GM23338 (cell line): ENCODE results near the gene CCDC137. TPM values are rescaled to one million over a fixed set of nuclear protein-coding genes. Genes with fewer than 3 reads are reported as not detected.

Source experiments
- ATAC-seq: fragments of 200-7000 bp; cut with Tn5 transposase; 3 replicates; pipeline ENCODE4 v1.9.1; 2020
- DNase-seq: peaks from one replicate; pipeline ENCODE4 v3.0.0-alpha.2; 2015; ENCODE audit warnings: low spot score
- H2AFZ ChIP-seq: fragments of 200-600 bp; sonication (generic); 2 replicates; pipeline ENCODE4 v1.8.0; 2016; ENCODE audit warnings: antibody characterized with exemption, mild to moderate bottlenecking, moderate library complexity
- H3F3A ChIP-seq: fragments of 200-600 bp; sonication (generic); replicated peaks from 2 replicates; pipeline ENCODE4 v1.8.0; 2017; ENCODE audit warnings: antibody characterized with exemption, mixed run types, low read depth
- H3K27ac ChIP-seq: fragments of 200-600 bp; sonication (generic); 2 replicates; pipeline ENCODE4 v1.6.1; 2016; ENCODE audit warnings: low read depth
- H3K27me3 ChIP-seq: fragments of 200-600 bp; sonication (generic); 2 replicates; pipeline ENCODE4 v1.8.0; 2016; ENCODE audit warnings: mild to moderate bottlenecking, mixed run types, moderate library complexity; ENCODE audit not compliant: insufficient read depth
- H3K36me3 ChIP-seq: fragments of 200-600 bp; sonication (generic); 2 replicates; pipeline ENCODE4 v1.8.0; 2016; ENCODE audit warnings: mild to moderate bottlenecking; ENCODE audit not compliant: insufficient read depth
- H3K4me1 ChIP-seq: fragments of 200-600 bp; sonication (generic); 2 replicates; pipeline ENCODE4 v1.8.0; 2016; ENCODE audit warnings: mild to moderate bottlenecking, moderate library complexity; ENCODE audit not compliant: insufficient read depth
- H3K4me2 ChIP-seq: fragments of 200-600 bp; sonication (generic); 2 replicates; pipeline ENCODE4 v1.7.1; 2017; ENCODE audit warnings: mixed run types
- H3K4me3 ChIP-seq: fragments of 200-600 bp; sonication (generic); 2 replicates; pipeline ENCODE4 v1.6.1; 2016; ENCODE audit warnings: mixed run types
- H3K79me2 ChIP-seq: fragments of 200-600 bp; sonication (generic); replicated peaks from 2 replicates; pipeline ENCODE4 v1.8.0; 2017; ENCODE audit warnings: mild to moderate bottlenecking; ENCODE audit not compliant: insufficient read depth
- H3K9me2 ChIP-seq: fragments of 200-600 bp; sonication (generic); 2 replicates; pipeline ENCODE4 v1.8.0; 2017; ENCODE audit not compliant: insufficient read depth
- H4K20me1 ChIP-seq: fragments of 200-600 bp; sonication (generic); replicated peaks from 2 replicates; pipeline ENCODE4 v1.8.0; 2017; ENCODE audit warnings: mild to moderate bottlenecking; ENCODE audit not compliant: insufficient read depth
- H3K27ac Mint-ChIP-seq: 2 replicates; pipeline ENCODE4 v1.8.0; 2020; ENCODE audit warnings: inconsistent platforms, mild to moderate bottlenecking, moderate library complexity, mixed read lengths
- H3K27me3 Mint-ChIP-seq: 3 replicates; pipeline ENCODE4 v1.8.0; 2022; ENCODE audit warnings: low read depth, mild to moderate bottlenecking, moderate library complexity, mixed read lengths, inconsistent platforms; ENCODE audit not compliant: insufficient read depth, poor library complexity
- H3K36me3 Mint-ChIP-seq: 3 replicates; pipeline ENCODE4 v1.8.0; 2021; ENCODE audit warnings: low read depth, mild to moderate bottlenecking, inconsistent platforms, moderate library complexity, mixed read lengths
- H3K4me1 Mint-ChIP-seq: 3 replicates; pipeline ENCODE4 v1.8.0; 2020; ENCODE audit warnings: mild to moderate bottlenecking, inconsistent platforms, mixed read lengths
- H3K4me3 Mint-ChIP-seq: 3 replicates; pipeline ENCODE4 v1.8.0; 2021; ENCODE audit warnings: moderate library complexity, mild to moderate bottlenecking, inconsistent platforms, mixed read lengths
- H3K9me3 Mint-ChIP-seq: 3 replicates; pipeline ENCODE4 v1.8.0; 2020; ENCODE audit warnings: moderate library complexity, mild to moderate bottlenecking, inconsistent platforms, mixed read lengths
- EZH2 ChIP-seq: fragments of 200-600 bp; sonication (generic); IDR thresholded peaks from one replicate; pipeline ENCODE4 v1.8.0; 2017; ENCODE audit warnings: antibody characterized with exemption, mild to moderate bottlenecking, low read depth; ENCODE audit not compliant: unreplicated experiment
- POLR2AphosphoS5 ChIP-seq: IDR thresholded peaks from 2 replicates; pipeline ENCODE4 v1.6.1; 2016; ENCODE audit warnings: antibody characterized with exemption, low read depth
- STAT1 ChIP-seq: IDR thresholded peaks from one replicate; pipeline ENCODE4 v1.6.1; 2016; ENCODE audit warnings: antibody characterized with exemption; ENCODE audit not compliant: unreplicated experiment
- ZNF114 ChIP-seq: fragments of 250-450 bp; sonication (Bioruptor Pico); IDR thresholded peaks from 2 replicates; pipeline ENCODE4 v1.5.0; 2020; ENCODE audit warnings: mild to moderate bottlenecking, moderate library complexity
- ZNF331 ChIP-seq: fragments of 250-450 bp; sonication (Bioruptor Pico); IDR thresholded peaks from 2 replicates; pipeline ENCODE4 v1.5.0; 2020; ENCODE audit warnings: low read depth, mild to moderate bottlenecking, moderate library complexity
- polyA plus RNA-seq: library from polyadenylated mRNA; unstranded; fragments of >200 nt; fragmentation: Nextera tagmentation; extraction: Ambion mirVana; gene quantifications from 2 replicates; pipeline ENCODE4 v1.2.1, GENCODE V29; 2016
- total RNA-seq: library from RNA; depleted of rRNA; stranded (reverse); fragments of >200 nt; shearing (Covaris generic); gene quantifications from 2 replicates; pipeline ENCODE4 v1.2.3, GENCODE V29; 2014
- TF ChIP-seq, protein P1 (sequence below), 2 experiments: fragments of 200-600 bp in 1 of 2; sonication (generic) in 1 of 2; conservative IDR thresholded peaks; 2 replicates each; pipeline versions ENCODE4 v1.5.1 to v1.6.1; 2016 to 2017; ENCODE audit warnings: antibody characterized with exemption in 2 of 2, low read depth in 2 of 2, mild to moderate bottlenecking in 2 of 2, moderate library complexity in 1 of 2
- TF ChIP-seq, protein P2 (sequence below): fragments of 250-450 bp; sonication (Bioruptor Pico); IDR thresholded peaks from 2 replicates; pipeline ENCODE4 v1.5.0; 2020; ENCODE audit warnings: mild to moderate bottlenecking, moderate library complexity
- TF ChIP-seq, protein P3 (sequence below): IDR thresholded peaks from 2 replicates; pipeline ENCODE4 v1.6.1; 2016; ENCODE audit warnings: antibody characterized with exemption

CCDC137 gene
- total and polyA plus RNA-seq, 2 experiments from 2014 or later: 26.1 to 73.4 TPM

DNA sequence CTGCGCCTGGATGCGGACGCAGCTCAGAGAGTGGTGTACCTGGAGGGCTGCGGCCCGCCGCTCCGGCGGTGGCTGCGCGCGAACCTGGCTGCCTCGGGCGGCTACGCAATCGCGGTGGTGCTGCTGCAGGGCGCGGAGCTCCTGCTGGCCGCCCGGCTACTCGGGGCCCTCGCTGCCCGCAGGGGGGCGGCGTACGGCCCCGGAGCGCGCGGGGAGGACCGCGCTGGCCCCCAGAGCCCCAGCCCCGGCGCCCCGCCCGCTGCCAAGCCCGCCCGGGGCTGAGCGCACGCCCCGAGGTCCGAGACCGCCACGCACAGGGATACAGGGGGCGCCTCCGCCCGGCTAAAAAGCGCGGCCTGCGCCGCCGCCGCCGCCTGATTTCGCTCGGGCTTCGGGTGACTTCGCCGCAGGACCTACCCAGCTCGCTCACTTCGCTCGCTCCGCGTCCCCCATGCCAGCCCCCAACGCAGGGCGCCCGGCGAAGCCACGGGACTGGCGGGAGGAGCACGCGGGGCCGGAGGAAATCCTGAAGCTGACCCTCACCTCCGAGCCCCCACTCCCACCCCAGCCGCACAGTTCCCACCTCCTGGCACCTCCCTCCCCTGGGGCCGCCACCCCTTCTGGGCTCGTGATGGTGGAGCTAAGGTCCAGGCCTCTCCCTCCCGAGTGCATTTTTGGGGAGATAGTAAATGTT is 18.4 kb upstream of the CCDC137 start:
- peak; percentile 68 for DNase-seq
- Histone ChIP-seq H3F3A (peaks cover 13% of the 10 kb centered on the region; the same call in 1 of the 2 replicates), H3K27me3 (peaks cover 34% of the 10 kb centered on the region), H3K9me2 (no peaks in the 10 kb centered on the region), H3K79me2 (no peaks in the 10 kb centered on the region), H3K4me2 (peak overlapping the region; percentile 84), H3K4me1 (peaks cover 19% of the 10 kb centered on the region), H4K20me1 (no peaks in the 10 kb centered on the region), H3K36me3 (no peaks in the 10 kb centered on the region), H3K27ac (no peak overlapping the region), H2AFZ (peak overlapping the region; percentile 97), H3K4me3 (peak overlapping the region; percentile 58)
- TF ChIP-seq, protein P1, sequence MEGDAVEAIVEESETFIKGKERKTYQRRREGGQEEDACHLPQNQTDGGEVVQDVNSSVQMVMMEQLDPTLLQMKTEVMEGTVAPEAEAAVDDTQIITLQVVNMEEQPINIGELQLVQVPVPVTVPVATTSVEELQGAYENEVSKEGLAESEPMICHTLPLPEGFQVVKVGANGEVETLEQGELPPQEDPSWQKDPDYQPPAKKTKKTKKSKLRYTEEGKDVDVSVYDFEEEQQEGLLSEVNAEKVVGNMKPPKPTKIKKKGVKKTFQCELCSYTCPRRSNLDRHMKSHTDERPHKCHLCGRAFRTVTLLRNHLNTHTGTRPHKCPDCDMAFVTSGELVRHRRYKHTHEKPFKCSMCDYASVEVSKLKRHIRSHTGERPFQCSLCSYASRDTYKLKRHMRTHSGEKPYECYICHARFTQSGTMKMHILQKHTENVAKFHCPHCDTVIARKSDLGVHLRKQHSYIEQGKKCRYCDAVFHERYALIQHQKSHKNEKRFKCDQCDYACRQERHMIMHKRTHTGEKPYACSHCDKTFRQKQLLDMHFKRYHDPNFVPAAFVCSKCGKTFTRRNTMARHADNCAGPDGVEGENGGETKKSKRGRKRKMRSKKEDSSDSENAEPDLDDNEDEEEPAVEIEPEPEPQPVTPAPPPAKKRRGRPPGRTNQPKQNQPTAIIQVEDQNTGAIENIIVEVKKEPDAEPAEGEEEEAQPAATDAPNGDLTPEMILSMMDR (conservative IDR thresholded peaks at IDR 0.05; ENCODE audit: low read depth in 2 of 2): 0 out of 4 replicates have a peak, but pooled peaks of 1 of the 2 experiments have one; percentile 9
- TF ChIP-seq EZH2 (peak; percentile 23), ZNF114 (CRISPR knock-in tag) (no peak)
- no peak overlapping the region for H3K27ac Mint-ChIP-seq
- H3K4me3 Mint-ChIP-seq: peak overlapping the region; percentile 67
- peaks cover 9% of the 10 kb centered on the region for H3K4me1 Mint-ChIP-seq
- no peaks in the 10 kb centered on the region for H3K36me3 Mint-ChIP-seq
- peaks cover 37% of the 10 kb centered on the region for H3K27me3 Mint-ChIP-seq
- ATAC-seq: peak; percentile 72
- H3K9me3 Mint-ChIP-seq: peaks cover 9% of the 10 kb centered on the region; the same call in 1 of the 3 replicates

DNA sequence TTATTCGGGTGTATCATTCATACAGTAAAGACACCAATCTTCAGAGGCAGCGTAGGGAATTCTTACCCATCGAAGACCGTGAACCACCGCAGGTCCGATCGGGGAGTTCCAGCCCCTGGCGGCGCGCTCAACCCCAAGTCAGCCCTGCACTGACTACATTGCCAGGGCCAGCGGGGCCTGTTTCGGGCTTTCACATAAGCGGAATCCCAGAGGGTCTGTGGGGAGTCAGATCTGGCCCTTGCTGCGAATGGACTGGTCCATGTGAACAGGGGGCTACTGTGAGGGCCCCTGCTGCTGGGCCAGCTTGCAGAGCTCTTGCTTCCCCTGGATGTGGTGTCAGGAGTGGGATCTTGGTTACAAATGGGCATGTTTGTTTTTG is 17.8 kb upstream of the CCDC137 start:
- Histone ChIP-seq H3K9me2 (no peaks in the 10 kb centered on the region), H3K27me3 (peaks cover 34% of the 10 kb centered on the region), H3K4me3 (peak overlapping the region; percentile 58), H2AFZ (peak overlapping the region; percentile 97), H3K4me1 (peaks cover 23% of the 10 kb centered on the region), H3K36me3 (no peaks in the 10 kb centered on the region), H3K79me2 (no peaks in the 10 kb centered on the region), H3K27ac (no peak overlapping the region), H3K4me2 (peak overlapping the region; percentile 84), H4K20me1 (no peaks in the 10 kb centered on the region), H3F3A (peaks cover 13% of the 10 kb centered on the region; the same call in 1 of the 2 replicates)
- ATAC-seq (peak; percentile 39), DNase-seq (peak; percentile 81)
- peaks cover 9% of the 10 kb centered on the region; the same call in 1 of the 3 replicates for H3K9me3 Mint-ChIP-seq
- H3K27me3 Mint-ChIP-seq: peaks cover 37% of the 10 kb centered on the region
- H3K27ac Mint-ChIP-seq: no peak overlapping the region
- no peaks in the 10 kb centered on the region for H3K36me3 Mint-ChIP-seq
- peak overlapping the region; percentile 67 for H3K4me3 Mint-ChIP-seq
- H3K4me1 Mint-ChIP-seq: peaks cover 14% of the 10 kb centered on the region
- no peak for TF ChIP-seq ZNF331
- TF ChIP-seq, protein P2, sequence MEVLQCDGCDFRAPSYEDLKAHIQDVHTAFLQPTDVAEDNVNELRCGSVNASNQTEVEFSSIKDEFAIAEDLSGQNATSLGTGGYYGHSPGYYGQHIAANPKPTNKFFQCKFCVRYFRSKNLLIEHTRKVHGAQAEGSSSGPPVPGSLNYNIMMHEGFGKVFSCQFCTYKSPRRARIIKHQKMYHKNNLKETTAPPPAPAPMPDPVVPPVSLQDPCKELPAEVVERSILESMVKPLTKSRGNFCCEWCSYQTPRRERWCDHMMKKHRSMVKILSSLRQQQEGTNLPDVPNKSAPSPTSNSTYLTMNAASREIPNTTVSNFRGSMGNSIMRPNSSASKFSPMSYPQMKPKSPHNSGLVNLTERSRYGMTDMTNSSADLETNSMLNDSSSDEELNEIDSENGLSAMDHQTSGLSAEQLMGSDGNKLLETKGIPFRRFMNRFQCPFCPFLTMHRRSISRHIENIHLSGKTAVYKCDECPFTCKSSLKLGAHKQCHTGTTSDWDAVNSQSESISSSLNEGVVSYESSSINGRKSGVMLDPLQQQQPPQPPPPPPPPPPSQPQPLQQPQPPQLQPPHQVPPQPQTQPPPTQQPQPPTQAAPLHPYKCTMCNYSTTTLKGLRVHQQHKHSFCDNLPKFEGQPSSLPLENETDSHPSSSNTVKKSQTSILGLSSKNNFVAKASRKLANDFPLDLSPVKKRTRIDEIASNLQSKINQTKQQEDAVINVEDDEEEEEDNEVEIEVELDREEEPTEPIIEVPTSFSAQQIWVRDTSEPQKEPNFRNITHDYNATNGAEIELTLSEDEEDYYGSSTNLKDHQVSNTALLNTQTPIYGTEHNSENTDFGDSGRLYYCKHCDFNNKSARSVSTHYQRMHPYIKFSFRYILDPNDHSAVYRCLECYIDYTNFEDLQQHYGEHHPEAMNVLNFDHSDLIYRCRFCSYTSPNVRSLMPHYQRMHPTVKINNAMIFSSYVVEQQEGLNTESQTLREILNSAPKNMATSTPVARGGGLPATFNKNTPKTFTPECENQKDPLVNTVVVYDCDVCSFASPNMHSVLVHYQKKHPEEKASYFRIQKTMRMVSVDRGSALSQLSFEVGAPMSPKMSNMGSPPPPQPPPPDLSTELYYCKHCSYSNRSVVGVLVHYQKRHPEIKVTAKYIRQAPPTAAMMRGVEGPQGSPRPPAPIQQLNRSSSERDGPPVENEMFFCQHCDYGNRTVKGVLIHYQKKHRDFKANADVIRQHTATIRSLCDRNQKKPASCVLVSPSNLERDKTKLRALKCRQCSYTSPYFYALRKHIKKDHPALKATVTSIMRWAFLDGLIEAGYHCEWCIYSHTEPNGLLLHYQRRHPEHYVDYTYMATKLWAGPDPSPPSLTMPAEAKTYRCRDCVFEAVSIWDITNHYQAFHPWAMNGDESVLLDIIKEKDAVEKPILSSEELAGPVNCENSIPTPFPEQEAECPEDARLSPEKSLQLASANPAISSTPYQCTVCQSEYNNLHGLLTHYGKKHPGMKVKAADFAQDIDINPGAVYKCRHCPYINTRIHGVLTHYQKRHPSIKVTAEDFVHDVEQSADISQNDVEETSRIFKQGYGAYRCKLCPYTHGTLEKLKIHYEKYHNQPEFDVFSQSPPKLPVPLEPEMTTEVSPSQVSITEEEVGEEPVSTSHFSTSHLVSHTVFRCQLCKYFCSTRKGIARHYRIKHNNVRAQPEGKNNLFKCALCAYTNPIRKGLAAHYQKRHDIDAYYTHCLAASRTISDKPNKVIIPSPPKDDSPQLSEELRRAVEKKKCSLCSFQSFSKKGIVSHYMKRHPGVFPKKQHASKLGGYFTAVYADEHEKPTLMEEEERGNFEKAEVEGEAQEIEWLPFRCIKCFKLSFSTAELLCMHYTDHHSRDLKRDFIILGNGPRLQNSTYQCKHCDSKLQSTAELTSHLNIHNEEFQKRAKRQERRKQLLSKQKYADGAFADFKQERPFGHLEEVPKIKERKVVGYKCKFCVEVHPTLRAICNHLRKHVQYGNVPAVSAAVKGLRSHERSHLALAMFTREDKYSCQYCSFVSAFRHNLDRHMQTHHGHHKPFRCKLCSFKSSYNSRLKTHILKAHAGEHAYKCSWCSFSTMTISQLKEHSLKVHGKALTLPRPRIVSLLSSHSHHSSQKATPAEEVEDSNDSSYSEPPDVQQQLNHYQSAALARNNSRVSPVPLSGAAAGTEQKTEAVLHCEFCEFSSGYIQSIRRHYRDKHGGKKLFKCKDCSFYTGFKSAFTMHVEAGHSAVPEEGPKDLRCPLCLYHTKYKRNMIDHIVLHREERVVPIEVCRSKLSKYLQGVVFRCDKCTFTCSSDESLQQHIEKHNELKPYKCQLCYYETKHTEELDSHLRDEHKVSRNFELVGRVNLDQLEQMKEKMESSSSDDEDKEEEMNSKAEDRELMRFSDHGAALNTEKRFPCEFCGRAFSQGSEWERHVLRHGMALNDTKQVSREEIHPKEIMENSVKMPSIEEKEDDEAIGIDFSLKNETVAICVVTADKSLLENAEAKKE (CRISPR knock-in tag): no peak
- TF ChIP-seq, protein P3, sequence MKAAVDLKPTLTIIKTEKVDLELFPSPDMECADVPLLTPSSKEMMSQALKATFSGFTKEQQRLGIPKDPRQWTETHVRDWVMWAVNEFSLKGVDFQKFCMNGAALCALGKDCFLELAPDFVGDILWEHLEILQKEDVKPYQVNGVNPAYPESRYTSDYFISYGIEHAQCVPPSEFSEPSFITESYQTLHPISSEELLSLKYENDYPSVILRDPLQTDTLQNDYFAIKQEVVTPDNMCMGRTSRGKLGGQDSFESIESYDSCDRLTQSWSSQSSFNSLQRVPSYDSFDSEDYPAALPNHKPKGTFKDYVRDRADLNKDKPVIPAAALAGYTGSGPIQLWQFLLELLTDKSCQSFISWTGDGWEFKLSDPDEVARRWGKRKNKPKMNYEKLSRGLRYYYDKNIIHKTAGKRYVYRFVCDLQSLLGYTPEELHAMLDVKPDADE: no peak
- TF ChIP-seq STAT1: no peak
- TF ChIP-seq POLR2AphosphoS5: 0 out of 2 replicates have a peak, but pooled peaks have one; percentile 27
- peak; percentile 2 for TF ChIP-seq EZH2
